Neural crest cell (in vitro differentiated cells): ENCODE measurements around the gene ATRN. TPM values are rescaled to one million over a fixed set of nuclear protein-coding genes. Genes with fewer than 3 reads are reported as not detected.
"Not testable (repeated sequence)": the region's sequence is repeated elsewhere in the genome, so short reads cannot be mapped to it uniquely, and the experiment has no call there.

Experiments
- DNase-seq: peaks from one replicate; pipeline ENCODE4 v3.0.0; 2021; ENCODE audit warnings: low read depth, mixed read lengths, low spot score
- H3K27ac Mint-ChIP-seq: one replicate; pipeline ENCODE4 v1.8.0; 2021; ENCODE audit warnings: mild to moderate bottlenecking, mixed read lengths; ENCODE audit not compliant: unreplicated experiment
- H3K27me3 Mint-ChIP-seq: 2 replicates; pipeline ENCODE4 v1.8.0; 2021; ENCODE audit warnings: low read depth, mild to moderate bottlenecking, mixed read lengths
- H3K36me3 Mint-ChIP-seq: 2 replicates; pipeline ENCODE4 v1.8.0; 2021; ENCODE audit warnings: low read depth, mild to moderate bottlenecking, mixed read lengths
- H3K4me1 Mint-ChIP-seq: 2 replicates; pipeline ENCODE4 v1.8.0; 2021; ENCODE audit warnings: mixed read lengths
- H3K4me3 Mint-ChIP-seq: one replicate; pipeline ENCODE4 v1.8.0; 2021; ENCODE audit warnings: mild to moderate bottlenecking, mixed read lengths
- H3K9me3 Mint-ChIP-seq: 2 replicates; pipeline ENCODE4 v1.8.0; 2021; ENCODE audit warnings: mixed read lengths
- total RNA-seq: library from RNA; stranded (reverse); gene quantifications from 2 replicates; pipeline ENCODE4 v1.2.1, GENCODE V29; 2021
- TF ChIP-seq, protein P1 (sequence below): fragments of 200-600 bp; sonication (generic); conservative IDR thresholded peaks from 2 replicates; pipeline ENCODE4 v1.5.0; 2021; ENCODE audit warnings: antibody characterized with exemption, mild to moderate bottlenecking

Gene ATRN
- total RNA-seq, 1 donor from 2014 or later, result 28.6 TPM

GRCh38 chr20:3592931-3593330 is 122.1 kb downstream of the ATRN start:
- Mint-ChIP-seq H3K27me3 (no peaks in the 10 kb centered on the region), H3K9me3 (peaks cover 5% of the 10 kb centered on the region)

GRCh38 chr20:3595541-3595940 is 124.7 kb downstream of the ATRN start:
- Mint-ChIP-seq H3K27me3 (no peaks in the 10 kb centered on the region), H3K9me3 (no peaks in the 10 kb centered on the region), H3K36me3 (peaks cover 11% of the 10 kb centered on the region), H3K4me3 (no peak overlapping the region), H3K27ac (no peak overlapping the region), H3K4me1 (no peaks in the 10 kb centered on the region)
- TF ChIP-seq, protein P1, sequence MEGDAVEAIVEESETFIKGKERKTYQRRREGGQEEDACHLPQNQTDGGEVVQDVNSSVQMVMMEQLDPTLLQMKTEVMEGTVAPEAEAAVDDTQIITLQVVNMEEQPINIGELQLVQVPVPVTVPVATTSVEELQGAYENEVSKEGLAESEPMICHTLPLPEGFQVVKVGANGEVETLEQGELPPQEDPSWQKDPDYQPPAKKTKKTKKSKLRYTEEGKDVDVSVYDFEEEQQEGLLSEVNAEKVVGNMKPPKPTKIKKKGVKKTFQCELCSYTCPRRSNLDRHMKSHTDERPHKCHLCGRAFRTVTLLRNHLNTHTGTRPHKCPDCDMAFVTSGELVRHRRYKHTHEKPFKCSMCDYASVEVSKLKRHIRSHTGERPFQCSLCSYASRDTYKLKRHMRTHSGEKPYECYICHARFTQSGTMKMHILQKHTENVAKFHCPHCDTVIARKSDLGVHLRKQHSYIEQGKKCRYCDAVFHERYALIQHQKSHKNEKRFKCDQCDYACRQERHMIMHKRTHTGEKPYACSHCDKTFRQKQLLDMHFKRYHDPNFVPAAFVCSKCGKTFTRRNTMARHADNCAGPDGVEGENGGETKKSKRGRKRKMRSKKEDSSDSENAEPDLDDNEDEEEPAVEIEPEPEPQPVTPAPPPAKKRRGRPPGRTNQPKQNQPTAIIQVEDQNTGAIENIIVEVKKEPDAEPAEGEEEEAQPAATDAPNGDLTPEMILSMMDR, result no peak
- DNase-seq, result no peak

More at GRCh38 chr20:3592931-3593330, 122.1 kb downstream of the ATRN start:
- no peak for DNase-seq
- H3K36me3 Mint-ChIP-seq, result peaks cover 14% of the 10 kb centered on the region
- H3K4me3 Mint-ChIP-seq, result no peak overlapping the region
- no peaks in the 10 kb centered on the region for H3K4me1 Mint-ChIP-seq
- TF ChIP-seq, protein P1, result no peak
- H3K27ac Mint-ChIP-seq, result no peak overlapping the region

DNA sequence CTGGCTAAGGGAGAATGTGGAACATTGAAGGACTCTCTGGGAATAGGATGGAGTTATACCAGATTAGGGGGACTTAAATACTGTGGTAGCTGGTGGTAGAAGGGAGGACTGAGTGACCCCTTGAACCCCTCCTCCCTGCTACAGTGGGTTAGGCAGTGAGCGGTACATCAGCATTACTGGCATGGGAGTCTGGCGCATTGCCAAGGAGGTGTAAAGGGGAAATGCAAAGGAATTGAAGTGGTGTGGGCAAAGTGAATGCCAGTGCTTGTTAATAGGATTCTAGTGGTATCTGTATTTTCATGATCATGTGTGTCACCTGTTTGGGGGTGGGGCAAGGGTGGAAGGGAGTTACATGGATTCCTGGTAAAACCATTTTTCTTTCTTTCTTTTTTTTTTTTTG is 132.3 kb downstream of the ATRN start:
- Mint-ChIP-seq H3K9me3 (no peaks in the 10 kb centered on the region), H3K27me3 (no peaks in the 10 kb centered on the region), H3K27ac (no peak overlapping the region), H3K4me1 (no peaks in the 10 kb centered on the region), H3K4me3 (no peak overlapping the region), H3K36me3 (peaks cover 41% of the 10 kb centered on the region)
- DNase-seq, result no peak
- TF ChIP-seq, protein P1, result no peak

GRCh38 chr20:3605386-3605886 is 134.6 kb downstream of the ATRN start:
- not testable (repeated sequence) for H3K4me1 Mint-ChIP-seq, H3K27ac Mint-ChIP-seq, DNase-seq, H3K4me3 Mint-ChIP-seq, H3K27me3 Mint-ChIP-seq, H3K9me3 Mint-ChIP-seq
- H3K36me3 Mint-ChIP-seq, result peaks cover 37% of the 10 kb centered on the region

DNA sequence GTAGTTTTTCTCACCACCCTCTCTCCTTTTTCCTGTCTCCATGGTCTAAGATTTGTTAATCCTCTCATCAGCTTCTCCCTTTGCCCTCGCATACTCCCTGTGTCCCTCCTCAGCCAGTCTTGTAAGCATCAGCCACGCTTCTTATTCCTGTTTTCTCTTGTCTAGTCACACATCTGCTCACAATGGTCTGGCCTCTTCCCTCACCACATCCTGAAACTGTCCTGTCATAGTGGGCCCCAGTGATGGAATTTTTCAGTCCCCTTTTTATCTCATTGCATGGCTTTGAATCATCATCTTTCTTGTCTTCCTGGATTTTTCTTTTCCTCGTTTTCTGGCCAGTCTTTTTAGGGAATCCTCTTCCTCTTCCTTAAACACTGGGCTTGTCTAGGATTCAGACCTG is 135.2 kb downstream of the ATRN start:
- Mint-ChIP-seq H3K36me3 (peaks cover 37% of the 10 kb centered on the region), H3K4me1 (no peaks in the 10 kb centered on the region)
- no peak for DNase-seq

GRCh38 chr20:3611901-3612300 is 141.1 kb downstream of the ATRN start:
- Mint-ChIP-seq H3K36me3 (peaks cover 10% of the 10 kb centered on the region), H3K4me3 (no peak overlapping the region), H3K27me3 (no peaks in the 10 kb centered on the region)

More for the DNA sequence above, 135.2 kb downstream of the ATRN start:
- Mint-ChIP-seq H3K27ac (no peak overlapping the region), H3K4me3 (no peak overlapping the region), H3K27me3 (no peaks in the 10 kb centered on the region), H3K9me3 (no peaks in the 10 kb centered on the region)
- TF ChIP-seq, protein P1, result no peak

More at GRCh38 chr20:3611901-3612300, 141.1 kb downstream of the ATRN start:
- no peak overlapping the region for H3K27ac Mint-ChIP-seq
- peaks cover 11% of the 10 kb centered on the region for H3K4me1 Mint-ChIP-seq
- H3K9me3 Mint-ChIP-seq, result no peaks in the 10 kb centered on the region
- no peak for DNase-seq
- TF ChIP-seq, protein P1, result no peak
